ENCODE data around the gene DOK1.

The DOK1 gene

GRCh38 chr2:74525717-74526648 lies 28.5 kb upstream of the DOK1 start, which contains the start of gene DQX1:
DQX1 (minus strand) TSS chr2:74526231; CDS start chr2:74525729, 502 bp downstream.
- no peak for DNase-seq (ENCODE audit: low read depth)

GRCh38 chr2:74526649-74527230 lies 27.8 kb upstream of the DOK1 start:
- DNase-seq (ENCODE audit: low read depth), result no peak

- no peak for DNase-seq (ENCODE audit: low read depth)
Observed at GRCh38 chr2:74527741-74528140, 26.8 kb upstream of the DOK1 start.

GRCh38 chr2:74528600-74529356 lies 25.7 kb upstream of the DOK1 start:
- DNase-seq (ENCODE audit: low read depth), result no peak

- DNase-seq (ENCODE audit: low read depth), result peak; percentile 89
Observed at GRCh38 chr2:74529357-74530238, 24.9 kb upstream of the DOK1 start, which contains the start of the genes AUP1 and HTRA2. AUP1 (minus strand) TSS chr2:74529706; CDS start chr2:74529629, 77 bp downstream. HTRA2 (plus strand) TSS chr2:74529933; CDS start chr2:74530007, 74 bp downstream.

- peak; percentile 21 for DNase-seq (ENCODE audit: low read depth)
Observed at GRCh38 chr2:74530239-74531187, 24.0 kb upstream of the DOK1 start.

GRCh38 chr2:74531666-74532065 lies 22.9 kb upstream of the DOK1 start:
- DNase-seq (ENCODE audit: low read depth), result no peak

GRCh38 chr2:74532222-74532621 lies 22.3 kb upstream of the DOK1 start:
- DNase-seq (ENCODE audit: low read depth), result no peak

- no peak for DNase-seq (ENCODE audit: low read depth)
Observed at GRCh38 chr2:74533464-74533863, 21.1 kb upstream of the DOK1 start.

GRCh38 chr2:74534411-74534810 lies 20.1 kb upstream of the DOK1 start:
- no peak for DNase-seq (ENCODE audit: low read depth)

GRCh38 chr2:74535440-74535965 lies 19.0 kb upstream of the DOK1 start:
- DNase-seq (ENCODE audit: low read depth), result no peak

- no peak for DNase-seq (ENCODE audit: low read depth)
Observed at GRCh38 chr2:74536166-74536950, 18.2 kb upstream of the DOK1 start.

GRCh38 chr2:74537140-74537539 lies 17.4 kb upstream of the DOK1 start:
- DNase-seq (ENCODE audit: low read depth), result no peak

GRCh38 chr2:74538881-74539339 lies 15.6 kb upstream of the DOK1 start:
- no peak for DNase-seq (ENCODE audit: low read depth)

- DNase-seq (ENCODE audit: low read depth), result no peak
Observed at GRCh38 chr2:74540291-74540690, 14.2 kb upstream of the DOK1 start.

- DNase-seq (ENCODE audit: low read depth), result no peak
Observed at GRCh38 chr2:74542978-74543377, 11.5 kb upstream of the DOK1 start.

- no peak for DNase-seq (ENCODE audit: low read depth)
Observed at GRCh38 chr2:74544634-74545033, 9.9 kb upstream of the DOK1 start.

GRCh38 chr2:74546004-74546403 lies 8.5 kb upstream of the DOK1 start:
- DNase-seq (ENCODE audit: low read depth), result no peak

- no peak for DNase-seq (ENCODE audit: low read depth)
Observed at GRCh38 chr2:74548285-74548899, 6.1 kb upstream of the DOK1 start.

Data from stimulated activated CD8-positive, alpha-beta memory T cell treated with anti-CD3 and anti-CD28 coated beads, Interleukin-4, amount 100 ng/mL, for 24 hours (primary cell).